GM10266 (cell line): ENCODE data around the gene PVRIG.
"Not testable (repeated sequence)": the region's sequence is repeated elsewhere in the genome, so short reads cannot be mapped to it uniquely, and the experiment has no call there.

Experiments used
- DNase-seq: peaks from one replicate; pipeline ENCODE4 v3.0.0; 2012; ENCODE audit errors: extremely low spot score
- CTCF ChIP-seq: IDR thresholded peaks from 2 replicates; pipeline ENCODE4 v1.5.1; 2012; ENCODE audit warnings: mild to moderate bottlenecking, low read depth; ENCODE audit not compliant: control insufficient read depth, insufficient read depth; ENCODE audit errors: missing control alignments

PVRIG gene

GRCh38 chr7:100267648-100268047 is 47.9 kb downstream of the PVRIG start:
- TF ChIP-seq CTCF = no peak

DNA sequence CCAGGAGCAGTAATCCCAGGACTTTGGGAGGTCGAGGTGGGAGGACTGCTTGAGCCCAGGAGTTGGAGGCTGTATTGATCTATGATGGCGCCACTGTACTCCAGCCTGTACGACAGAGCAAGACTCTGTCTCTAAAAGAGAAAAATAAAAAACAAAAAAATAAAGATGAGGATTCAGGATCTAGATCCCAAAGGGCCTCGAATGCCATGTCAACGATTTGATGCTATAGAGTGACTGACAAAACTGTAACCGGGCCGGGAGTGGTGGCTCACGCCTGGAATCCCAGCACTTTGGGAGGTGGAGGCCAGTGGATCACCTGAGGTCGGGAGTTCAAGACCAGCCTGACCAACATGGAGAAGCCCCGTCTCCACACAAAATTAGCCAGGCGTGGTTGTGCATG is 49.1 kb downstream of the PVRIG start:
- not testable (repeated sequence) for DNase-seq

More at GRCh38 chr7:100267648-100268047, 47.9 kb downstream of the PVRIG start:
- no peak for DNase-seq

GRCh38 chr7:100269306-100270045 is 49.7 kb downstream of the PVRIG start:
- not testable (repeated sequence) for DNase-seq

DNA sequence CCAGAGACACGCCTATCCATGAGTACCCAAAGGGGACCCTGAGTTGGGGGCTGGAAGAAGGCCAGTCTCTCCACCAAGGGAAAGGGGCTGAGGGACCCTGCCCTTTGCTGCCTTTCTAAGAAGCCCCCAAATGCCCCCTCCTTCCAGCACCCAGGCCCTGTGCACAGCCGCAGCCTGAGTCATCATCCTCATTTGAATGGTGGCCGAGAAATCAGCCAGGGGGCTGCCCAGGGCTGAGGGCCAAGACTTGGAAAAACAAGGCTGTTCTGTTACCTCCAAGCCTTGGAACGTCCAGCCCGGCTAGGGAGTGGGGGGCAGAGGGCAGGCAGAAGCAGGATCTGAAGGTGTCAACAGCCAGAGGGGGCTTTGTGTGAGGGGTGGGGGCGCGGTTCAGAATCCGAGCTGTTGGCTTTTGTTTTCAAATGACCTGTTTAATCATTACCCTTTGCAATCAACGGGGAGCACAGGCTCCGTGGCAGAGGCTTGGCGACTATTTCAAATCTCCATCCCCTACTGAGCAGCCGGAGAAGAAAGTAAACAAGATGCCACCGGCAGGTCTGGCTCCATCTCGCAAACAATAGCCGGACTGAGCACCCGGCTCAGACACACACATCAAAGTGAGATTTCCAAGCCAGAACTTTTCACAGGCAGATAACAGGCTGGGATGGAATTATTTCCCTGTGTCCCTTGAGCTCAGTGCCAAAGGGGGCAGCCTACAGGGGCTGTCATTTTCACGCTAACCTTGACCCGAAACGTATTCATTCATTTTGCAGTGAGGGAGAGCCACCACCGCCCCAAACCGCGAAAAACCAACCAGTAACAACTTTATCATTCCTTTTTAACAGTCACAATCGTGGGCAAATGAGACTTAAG is 50.5 kb downstream of the PVRIG start:
- not testable (repeated sequence) for DNase-seq
